ENCODE measurements around the gene ATXN7L1.

Gene ATXN7L1

GRCh38 chr7:105677410-105677730, 199.0 kb downstream of the ATXN7L1 start (continued):
- TF ChIP-seq PATZ1 (CRISPR knock-in tag; IDR thresholded peaks at IDR 0.05; ENCODE audit: borderline replicate concordance) = no peak
- no peak for TF ChIP-seq ZNF8 (CRISPR knock-in tag; IDR thresholded peaks at IDR 0.05)
- TF ChIP-seq CSDC2 (CRISPR knock-in tag; IDR thresholded peaks at IDR 0.05) = no peak
- TF ChIP-seq ZNF565 (CRISPR knock-in tag; conservative IDR thresholded peaks at IDR 0.05; ENCODE audit: low read depth) = no peak
- TF ChIP-seq ISL1 (CRISPR knock-in tag; IDR thresholded peaks at IDR 0.05) = no peak
- TF ChIP-seq PPARA (CRISPR knock-in tag; IDR thresholded peaks at IDR 0.05; ENCODE audit: borderline replicate concordance) = no peak
- no peak for TF ChIP-seq TCF4 (CRISPR knock-in tag; IDR thresholded peaks at IDR 0.05; ENCODE audit: borderline replicate concordance)
- TF ChIP-seq OSR1 (CRISPR knock-in tag; IDR thresholded peaks at IDR 0.05) = no peak

- no peak for TF ChIP-seq ZC3H10 (CRISPR knock-in tag; IDR thresholded peaks at IDR 0.05)
- no peak for ATAC-seq
These were observed 200.4 kb downstream of the ATXN7L1 start for GRCh38 chr7:105675934-105676371.

- TF ChIP-seq TOX (CRISPR knock-in tag; IDR thresholded peaks at IDR 0.05; ENCODE audit: borderline replicate concordance) (no peak), ESRRG (CRISPR knock-in tag; IDR thresholded peaks at IDR 0.05) (no peak), ISL1 (CRISPR knock-in tag; IDR thresholded peaks at IDR 0.05) (no peak)
- ATAC-seq = no peak
These were observed 202.0 kb downstream of the ATXN7L1 start for GRCh38 chr7:105674200-105674920.

- TF ChIP-seq POU6F1 (CRISPR knock-in tag; IDR thresholded peaks at IDR 0.05; ENCODE audit: borderline replicate concordance, low read depth) (no peak), RARB (CRISPR knock-in tag; IDR thresholded peaks at IDR 0.05) (no peak), ZFP30 (CRISPR knock-in tag; IDR thresholded peaks at IDR 0.05) (no peak), ZC3H10 (CRISPR knock-in tag; IDR thresholded peaks at IDR 0.05) (no peak), ESRRG (CRISPR knock-in tag; IDR thresholded peaks at IDR 0.05) (no peak), CREB5 (CRISPR knock-in tag; IDR thresholded peaks at IDR 0.05; ENCODE audit: low read depth) (no peak), TCF4 (CRISPR knock-in tag; IDR thresholded peaks at IDR 0.05; ENCODE audit: borderline replicate concordance) (no peak), ARNTL (CRISPR knock-in tag; IDR thresholded peaks at IDR 0.05; ENCODE audit: borderline replicate concordance, low read depth) (no peak)
- no peak for ATAC-seq
These were observed 202.9 kb downstream of the ATXN7L1 start for GRCh38 chr7:105673367-105674084.

GRCh38 chr7:105672801-105673200, 203.6 kb downstream of the ATXN7L1 start:
- ATAC-seq = no peak
- TF ChIP-seq ESRRG (CRISPR knock-in tag; IDR thresholded peaks at IDR 0.05) (no peak), CSRNP3 (CRISPR knock-in tag; IDR thresholded peaks at IDR 0.05) (no peak), ZFP3 (CRISPR knock-in tag; IDR thresholded peaks at IDR 0.05) (no peak), BACH2 (CRISPR knock-in tag; IDR thresholded peaks at IDR 0.05; ENCODE audit: borderline replicate concordance) (no peak), OSR1 (CRISPR knock-in tag; IDR thresholded peaks at IDR 0.05) (no peak), RARB (CRISPR knock-in tag; IDR thresholded peaks at IDR 0.05) (no peak), CREB5 (CRISPR knock-in tag; IDR thresholded peaks at IDR 0.05; ENCODE audit: low read depth) (no peak), CSDC2 (CRISPR knock-in tag; IDR thresholded peaks at IDR 0.05) (no peak), ISL1 (CRISPR knock-in tag; IDR thresholded peaks at IDR 0.05) (no peak), ARNTL (CRISPR knock-in tag; IDR thresholded peaks at IDR 0.05; ENCODE audit: borderline replicate concordance, low read depth) (no peak), TOX (CRISPR knock-in tag; IDR thresholded peaks at IDR 0.05; ENCODE audit: borderline replicate concordance) (no peak), ZNF70 (CRISPR knock-in tag; IDR thresholded peaks at IDR 0.05) (no peak)
